Cardiac muscle cell (in vitro differentiated cells and primary cell): Measurements from ENCODE around the gene UGT2B10. TPM values are rescaled to one million over a fixed set of nuclear protein-coding genes. Genes with fewer than 3 reads are reported as not detected.

Experiments
- DNase-seq, 2 donors: peaks; one replicate each; pipeline versions ENCODE4 v3.0.0 to v3.0.0-alpha.2; 2010 to 2017; ENCODE audit warnings: low read depth in 1 of 2, low spot score in 1 of 2
- H3K27ac ChIP-seq: fragments of 200-600 bp; sonication (generic); 2 replicates; pipeline ENCODE4 v1.5.1; 2016
- H3K27me3 ChIP-seq: fragments of 200-600 bp; sonication (generic); 2 replicates; pipeline ENCODE4 v1.6.0; 2016; ENCODE audit warnings: control low read depth
- H3K36me3 ChIP-seq: fragments of 200-600 bp; sonication (generic); 2 replicates; pipeline ENCODE4 v1.5.1; 2016; ENCODE audit warnings: control low read depth
- H3K4me1 ChIP-seq: fragments of 200-600 bp; sonication (generic); 2 replicates; pipeline ENCODE4 v1.8.1; 2017; ENCODE audit warnings: low read depth, mild to moderate bottlenecking, mixed run types
- H3K4me3 ChIP-seq: fragments of 200-600 bp; sonication (generic); 2 replicates; pipeline ENCODE4 v1.5.1; 2016; ENCODE audit warnings: mild to moderate bottlenecking
- H3K9me3 ChIP-seq: fragments of 200-600 bp; sonication (generic); 2 replicates; pipeline ENCODE4 v1.5.1; 2017; ENCODE audit warnings: low read depth, mild to moderate bottlenecking, control low read depth
- polyA plus RNA-seq: library from polyadenylated mRNA; unstranded; fragments of >200 nt; fragmentation: Nextera tagmentation; extraction: Ambion mirVana; gene quantifications from 2 replicates; pipeline ENCODE4 v1.2.1, GENCODE V29; 2016
- total RNA-seq: library from RNA; depleted of rRNA; stranded (reverse); fragments of >200 nt; gene quantifications from 2 replicates; pipeline ENCODE4 v1.2.3, GENCODE V29; 2016
- TF ChIP-seq, protein P1 (sequence below): IDR thresholded peaks from 2 replicates; pipeline ENCODE4 v1.5.1; 2012; ENCODE audit warnings: low read depth, mild to moderate bottlenecking, low read length

The UGT2B10 gene
- total and polyA plus RNA-seq, 2 experiments from 2014 or later = not detected

DNA sequence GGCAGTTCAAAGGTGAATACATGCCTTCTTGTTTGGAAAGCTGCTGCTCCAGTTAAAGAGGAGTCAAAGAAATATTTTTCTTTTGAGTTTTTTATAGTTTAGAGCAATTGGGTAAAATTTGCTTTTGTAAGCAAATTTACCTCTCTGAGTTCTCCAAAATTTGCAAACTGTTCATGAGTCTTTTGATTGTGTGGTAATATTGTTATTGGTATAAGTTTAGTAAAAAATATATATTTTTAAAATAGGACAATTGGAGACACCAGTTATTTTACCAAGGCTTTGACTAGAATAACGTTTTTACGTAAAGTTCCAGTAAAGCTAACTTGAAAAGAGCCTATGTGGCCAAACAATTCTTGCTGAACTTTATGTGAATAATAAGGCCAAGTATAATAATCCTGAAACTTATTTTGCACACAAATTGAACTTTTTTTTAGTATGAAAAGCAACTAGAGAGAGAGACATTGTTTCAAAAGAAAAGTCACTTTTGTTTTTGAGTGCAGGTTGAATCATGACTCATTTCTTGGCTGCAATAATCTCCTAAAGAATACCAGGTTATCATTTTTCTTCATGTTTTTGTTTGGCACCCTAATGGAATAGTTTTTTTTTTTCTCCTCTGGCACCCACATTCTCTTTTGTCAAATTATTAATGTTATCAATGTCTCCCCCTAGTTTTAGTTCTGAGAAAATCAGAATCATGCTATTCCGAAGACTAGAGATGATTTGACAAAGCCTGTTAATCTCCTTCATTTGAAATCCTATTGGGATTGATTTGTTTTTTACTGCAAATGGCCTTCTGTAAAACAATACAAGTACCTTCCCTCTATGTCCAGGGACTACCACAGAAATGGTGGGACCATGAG lies 57.1 kb downstream of the UGT2B10 start:
- Histone ChIP-seq H3K4me3 (no peak overlapping the region), H3K27me3 (no peaks in the 10 kb centered on the region), H3K36me3 (no peaks in the 10 kb centered on the region), H3K27ac (peak overlapping the region; percentile 75), H3K4me1 (peaks cover 27% of the 10 kb centered on the region), H3K9me3 (no peaks in the 10 kb centered on the region)
- TF ChIP-seq, protein P1, sequence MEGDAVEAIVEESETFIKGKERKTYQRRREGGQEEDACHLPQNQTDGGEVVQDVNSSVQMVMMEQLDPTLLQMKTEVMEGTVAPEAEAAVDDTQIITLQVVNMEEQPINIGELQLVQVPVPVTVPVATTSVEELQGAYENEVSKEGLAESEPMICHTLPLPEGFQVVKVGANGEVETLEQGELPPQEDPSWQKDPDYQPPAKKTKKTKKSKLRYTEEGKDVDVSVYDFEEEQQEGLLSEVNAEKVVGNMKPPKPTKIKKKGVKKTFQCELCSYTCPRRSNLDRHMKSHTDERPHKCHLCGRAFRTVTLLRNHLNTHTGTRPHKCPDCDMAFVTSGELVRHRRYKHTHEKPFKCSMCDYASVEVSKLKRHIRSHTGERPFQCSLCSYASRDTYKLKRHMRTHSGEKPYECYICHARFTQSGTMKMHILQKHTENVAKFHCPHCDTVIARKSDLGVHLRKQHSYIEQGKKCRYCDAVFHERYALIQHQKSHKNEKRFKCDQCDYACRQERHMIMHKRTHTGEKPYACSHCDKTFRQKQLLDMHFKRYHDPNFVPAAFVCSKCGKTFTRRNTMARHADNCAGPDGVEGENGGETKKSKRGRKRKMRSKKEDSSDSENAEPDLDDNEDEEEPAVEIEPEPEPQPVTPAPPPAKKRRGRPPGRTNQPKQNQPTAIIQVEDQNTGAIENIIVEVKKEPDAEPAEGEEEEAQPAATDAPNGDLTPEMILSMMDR = no peak
- DNase-seq = no peak

GRCh38 chr4:68874507-68874906 lies 58.7 kb downstream of the UGT2B10 start:
- peaks cover 30% of the 10 kb centered on the region for H3K4me1 ChIP-seq
- H3K36me3 ChIP-seq = no peaks in the 10 kb centered on the region
- no peak overlapping the region for H3K4me3 ChIP-seq
- H3K9me3 ChIP-seq = no peaks in the 10 kb centered on the region
- no peak overlapping the region for H3K27ac ChIP-seq
- TF ChIP-seq, protein P1 = no peak
- DNase-seq = no peak
- no peaks in the 10 kb centered on the region for H3K27me3 ChIP-seq

GRCh38 chr4:68877555-68877954 lies 61.8 kb downstream of the UGT2B10 start:
- Histone ChIP-seq H3K27ac (no peak overlapping the region), H3K4me3 (no peak overlapping the region), H3K27me3 (no peaks in the 10 kb centered on the region), H3K36me3 (no peaks in the 10 kb centered on the region), H3K9me3 (no peaks in the 10 kb centered on the region), H3K4me1 (peaks cover 19% of the 10 kb centered on the region)
- TF ChIP-seq, protein P1 = no peak
- no peak for DNase-seq

DNA sequence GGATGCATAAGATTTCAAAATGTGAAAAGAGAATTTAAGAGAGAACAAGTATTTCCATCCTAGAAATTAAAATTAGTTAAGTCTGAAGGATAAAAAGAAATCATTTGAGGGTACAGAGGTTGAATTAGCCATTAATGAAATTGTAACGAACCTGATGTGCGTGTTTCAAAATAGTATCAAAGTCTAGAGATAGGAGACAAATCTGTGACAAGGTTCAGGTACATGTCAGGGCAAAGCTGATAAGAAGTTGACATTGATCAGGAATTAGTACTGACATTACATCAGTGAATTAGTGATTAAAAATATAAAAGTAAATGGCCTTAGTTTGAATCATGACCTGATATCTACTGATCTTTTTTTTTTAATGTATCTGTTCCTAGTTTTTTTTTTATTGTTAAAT lies 62.3 kb downstream of the UGT2B10 start:
- Histone ChIP-seq H3K36me3 (no peaks in the 10 kb centered on the region), H3K27ac (no peak overlapping the region), H3K4me1 (peaks cover 14% of the 10 kb centered on the region), H3K27me3 (no peaks in the 10 kb centered on the region), H3K4me3 (no peak overlapping the region), H3K9me3 (no peaks in the 10 kb centered on the region)
- TF ChIP-seq, protein P1 = no peak
- no peak for DNase-seq

Other genes with a start within 250 kb of the UGT2B10 start
- not detected in 2 replicates for gene UGT2B17, start 239.7 kb upstream of the UGT2B10 start, total RNA-seq
- gene UGT2B17, start 239.7 kb upstream of the UGT2B10 start, polyA plus RNA-seq = not detected in 2 replicates
- not detected in 2 replicates for gene UGT2B15, start 145.3 kb upstream of the UGT2B10 start, total RNA-seq
- not detected in 2 replicates for gene UGT2B15, start 145.3 kb upstream of the UGT2B10 start, polyA plus RNA-seq
- gene UGT2A3, start 135.8 kb downstream of the UGT2B10 start, total RNA-seq = not detected in 2 replicates
- gene UGT2A3, start 135.8 kb downstream of the UGT2B10 start, polyA plus RNA-seq = not detected in 2 replicates